GM12878 (cell line): ENCODE results near the gene GPR152. TPM values are rescaled to one million over a fixed set of nuclear protein-coding genes. Genes with fewer than 3 reads are reported as not detected.

ENCODE experiments used
- ATAC-seq: fragments of 200-7000 bp; cut with Tn5 transposase; 3 replicates; pipeline ENCODE4 v1.9.1; 2020; ENCODE audit warnings: mild to moderate bottlenecking, moderate library complexity
- BruUV-seq: library from RNA; stranded (reverse); fragments of 400-500 nt; replicated peaks from 2 replicates; lab custom pipeline; 2021; lab: Mats Ljungman, UMichigan
- CTCF ChIA-PET: fragments of 300-600 bp; sonication (Branson Sonifier 250); formaldehyde crosslinking; extraction: SDS; loops from one replicate; lab custom pipeline; 2021; ENCODE audit warnings: inconsistent platforms; lab: Yijun Ruan, JAX
- POLR2A ChIA-PET: fragments of 350-600 bp; formaldehyde crosslinking; extraction: SDS; loops from one replicate; lab custom pipeline; 2021; ENCODE audit warnings: inconsistent platforms; lab: Charles Lee
- RAD21 ChIA-PET: fragments of 300-600 bp; sonication (Branson Sonifier 250); formaldehyde crosslinking; loops from one replicate; lab custom pipeline; 2023; ENCODE audit warnings: antibody characterized with exemption; ENCODE audit not compliant: unreplicated experiment; lab: Charles Lee
- SMC1A ChIA-PET: fragments of 300-600 bp; sonication (Branson Sonifier 250); formaldehyde crosslinking; loops from one replicate; lab custom pipeline; 2023; ENCODE audit not compliant: unreplicated experiment, uncharacterized antibody; lab: Charles Lee
- DNase-seq: peaks from one replicate; pipeline ENCODE4 v3.0.0-alpha.2; 2011; ENCODE audit warnings: low read depth, low spot score
- FAIRE-seq: peaks from 3 replicates; lab custom pipeline; 2011; peaks lifted over from hg19 to GRCh38; lab: Jason Lieb, UNC
- H2AFZ ChIP-seq: 2 replicates; pipeline ENCODE4 v1.6.0; 2011; ENCODE audit warnings: low read depth, low read length, control low read depth; ENCODE audit not compliant: control insufficient read depth
- H3K27ac ChIP-seq: 2 replicates; pipeline ENCODE4 v1.5.1; 2011; ENCODE audit warnings: control low read depth; ENCODE audit not compliant: control insufficient read depth, insufficient read depth
- H3K27me3 ChIP-seq, 2 experiments: replicated peaks in 1 of 2; 2 replicates each; pipeline versions ENCODE4 v1.6.0 to v1.6.1; 2011; ENCODE audit warnings: low read length in 1 of 2; ENCODE audit not compliant: control insufficient read depth in 2 of 2, insufficient read depth in 2 of 2
- H3K36me3 ChIP-seq, 2 experiments: 2 replicates each; pipeline ENCODE4 v1.5.1; 2011; ENCODE audit warnings: low read length in 1 of 2; ENCODE audit not compliant: control insufficient read depth in 2 of 2, insufficient read depth in 2 of 2
- H3K4me1 ChIP-seq: 2 replicates; pipeline ENCODE4 v1.6.1; 2011; ENCODE audit warnings: mild to moderate bottlenecking, low read length, moderate library complexity, mixed read lengths; ENCODE audit not compliant: control insufficient read depth, insufficient read depth
- H3K4me2 ChIP-seq: 2 replicates; pipeline ENCODE4 v1.6.0; 2011; ENCODE audit warnings: control low read depth; ENCODE audit not compliant: control insufficient read depth, insufficient read depth
- H3K4me3 ChIP-seq: fragments of 200-600 bp; sonication (generic); 2 replicates; pipeline ENCODE4 v1.5.1; 2016
- H3K79me2 ChIP-seq: 2 replicates; pipeline ENCODE4 v1.6.0; 2011; ENCODE audit warnings: low read length; ENCODE audit not compliant: control insufficient read depth, insufficient read depth
- H3K9ac ChIP-seq: 2 replicates; pipeline ENCODE4 v1.8.0; 2011; ENCODE audit warnings: low read length, control low read depth, mixed read lengths; ENCODE audit not compliant: control insufficient read depth, insufficient read depth
- H3K9me3 ChIP-seq: replicated peaks from 3 replicates; pipeline ENCODE4 v1.5.1; 2011; ENCODE audit warnings: mild to moderate bottlenecking, low read length; ENCODE audit not compliant: control insufficient read depth, insufficient read depth
- H4K20me1 ChIP-seq: 2 replicates; pipeline ENCODE4 v1.6.0; 2011; ENCODE audit not compliant: control insufficient read depth, insufficient read depth
- BACH1 ChIP-seq: fragments of 450-650 bp; IDR thresholded peaks from 2 replicates; pipeline ENCODE4 v1.6.1; 2017; ENCODE audit warnings: mild to moderate bottlenecking, borderline replicate concordance
- BMI1 ChIP-seq: fragments of 450-650 bp; IDR thresholded peaks from 2 replicates; pipeline ENCODE4 v1.6.1; 2016; ENCODE audit warnings: mild to moderate bottlenecking, moderate library complexity, borderline replicate concordance
- CHD1 ChIP-seq: IDR thresholded peaks from 2 replicates; pipeline ENCODE4 v1.6.1; 2012; ENCODE audit warnings: low read depth, low read length, improper control_type of control experiment
- EED ChIP-seq: sonication (generic); IDR thresholded peaks from 2 replicates; pipeline ENCODE4 v1.6.1; 2016; ENCODE audit warnings: antibody characterized with exemption, low read depth
- EP300 ChIP-seq, 2 experiments: fragments of 150-350 bp in 1 of 2; IDR thresholded peaks; 2 replicates each; pipeline ENCODE4 v1.6.1; 2011 to 2012; ENCODE audit warnings: low read depth in 2 of 2, low read length in 2 of 2, borderline replicate concordance in 1 of 2, improper control_type of control experiment in 1 of 2, inconsistent platforms in 1 of 2; ENCODE audit not compliant: control insufficient read depth in 1 of 2
- ETV6 ChIP-seq, 2 experiments: fragments of 450-650 bp in 1 of 2; IDR thresholded peaks in 1 of 2; conservative IDR thresholded peaks in 1 of 2; 2 replicates each; pipeline ENCODE4 v1.6.1; 2014; ENCODE audit warnings: antibody characterized with exemption in 1 of 2, borderline replicate concordance in 1 of 2, low read depth in 1 of 2, mild to moderate bottlenecking in 1 of 2, moderate library complexity in 1 of 2
- GATAD2B ChIP-seq: fragments of 450-650 bp; conservative IDR thresholded peaks from 2 replicates; pipeline ENCODE4 v1.6.1; 2017; ENCODE audit warnings: low read depth, mild to moderate bottlenecking, moderate library complexity
- HCFC1 ChIP-seq: fragments of 150-350 bp; IDR thresholded peaks from 2 replicates; pipeline ENCODE4 v1.6.1; 2014; ENCODE audit warnings: low read length
- MEF2B ChIP-seq: fragments of 450-650 bp; IDR thresholded peaks from 2 replicates; pipeline ENCODE4 v1.6.1; 2018; ENCODE audit warnings: mild to moderate bottlenecking, moderate library complexity; ENCODE audit not compliant: partially characterized antibody, poor library complexity, severe bottlenecking
- MYB ChIP-seq: fragments of 150-350 bp; IDR thresholded peaks from 2 replicates; pipeline ENCODE4 v1.6.1; 2014; ENCODE audit warnings: mild to moderate bottlenecking, low read depth, low read length, borderline replicate concordance
- NBN ChIP-seq: fragments of 450-650 bp; IDR thresholded peaks from 2 replicates; pipeline ENCODE4 v1.6.1; 2016
- NR2F1 ChIP-seq: fragments of 450-650 bp; conservative IDR thresholded peaks from 2 replicates; pipeline ENCODE4 v1.6.1; 2017; ENCODE audit warnings: mild to moderate bottlenecking
- PAX5 ChIP-seq: IDR thresholded peaks from 2 replicates; pipeline ENCODE4 v1.6.1; 2011; ENCODE audit warnings: low read depth, low read length, borderline replicate concordance
- POU2F2 ChIP-seq: IDR thresholded peaks from 3 replicates; pipeline ENCODE4 v1.6.1; 2011; ENCODE audit warnings: low read depth, mild to moderate bottlenecking, low read length, borderline replicate concordance
- RUNX3 ChIP-seq: IDR thresholded peaks from 2 replicates; pipeline ENCODE4 v1.6.1; 2012; ENCODE audit warnings: low read length, inconsistent platforms
- SREBF1 ChIP-seq: IDR thresholded peaks from 2 replicates; pipeline ENCODE4 v1.6.1; 2012; ENCODE audit warnings: mild to moderate bottlenecking, low read length
- WGBS: methylation state at CpG from one replicate; pipeline ENCODE4 v1.1.6; 2016; ENCODE audit warnings: low lambda C conversion rate; ENCODE audit not compliant: insufficient replicate concordance, insufficient coverage; ENCODE audit errors: missing lambda C conversion rate; 5-methylcytosine and 5-hydroxymethylcytosine counted together
- in situ Hi-C: fragments of 300-500 bp; cut with MboI; formaldehyde crosslinking; loops from 9 replicates; pipeline ENCODE4 v1.14.3; 2018; ENCODE audit warnings: mixed read lengths
- intact Hi-C: fragments of 100-400 bp; cut with micrococcal nuclease; formaldehyde crosslinking; loops from one replicate; pipeline ENCODE4 v1.14.2; 2022; ENCODE audit not compliant: unreplicated experiment
- polyA plus RNA-seq, 11 experiments: library from polyadenylated mRNA; depleted of rRNA in 4 of 11; unstranded in 6 of 11; stranded (reverse) in 5 of 11; fragments of >200 nt; fragmentation: Nextera tagmentation in 4 of 11; fragmentation: Illumina TruSeq in 1 of 11; extraction: Ambion mirVana in 4 of 11; extraction: Trizol in 1 of 11; gene quantifications; 1 replicate in 1 of 11; 2 replicates in 10 of 11; pipeline versions ENCODE4 v1.2.1 to v1.2.3, GENCODE V29; 2011 to 2016; ENCODE audit warnings: inconsistent platforms in 2 of 11, missing spikeins in 2 of 11, low read depth in 1 of 11
- total RNA-seq, 4 experiments: library from RNA; depleted of rRNA in 3 of 4; stranded (reverse); fragments of >200 nt in 3 of 4; fragmentation: Illumina TruSeq in 1 of 4; extraction: Trizol in 1 of 4; gene quantifications; 2 replicates each; pipeline versions ENCODE4 v1.2.1 to v1.2.3, GENCODE V29; 2013 to 2021
- TF ChIP-seq, protein P1 (sequence below): IDR thresholded peaks from 2 replicates; pipeline ENCODE4 v1.6.1; 2012; ENCODE audit warnings: low read length, inconsistent platforms
- TF ChIP-seq, protein P2 (sequence below): fragments of 450-650 bp; IDR thresholded peaks from 2 replicates; pipeline ENCODE4 v1.6.1; 2017; ENCODE audit warnings: mild to moderate bottlenecking, low read depth, inconsistent platforms; ENCODE audit not compliant: poor library complexity, severe bottlenecking
- TF ChIP-seq, protein P3 (sequence below): fragments of 450-650 bp; IDR thresholded peaks from 2 replicates; pipeline ENCODE4 v1.6.1; 2018; ENCODE audit warnings: borderline replicate concordance, mild to moderate bottlenecking; ENCODE audit not compliant: partially characterized antibody

Gene GPR152
- total and polyA plus RNA-seq, 10 of the 15 experiments (the other 5 are each of a cell fraction or from before 2014, with no cell fraction given), result not detected

DNA sequence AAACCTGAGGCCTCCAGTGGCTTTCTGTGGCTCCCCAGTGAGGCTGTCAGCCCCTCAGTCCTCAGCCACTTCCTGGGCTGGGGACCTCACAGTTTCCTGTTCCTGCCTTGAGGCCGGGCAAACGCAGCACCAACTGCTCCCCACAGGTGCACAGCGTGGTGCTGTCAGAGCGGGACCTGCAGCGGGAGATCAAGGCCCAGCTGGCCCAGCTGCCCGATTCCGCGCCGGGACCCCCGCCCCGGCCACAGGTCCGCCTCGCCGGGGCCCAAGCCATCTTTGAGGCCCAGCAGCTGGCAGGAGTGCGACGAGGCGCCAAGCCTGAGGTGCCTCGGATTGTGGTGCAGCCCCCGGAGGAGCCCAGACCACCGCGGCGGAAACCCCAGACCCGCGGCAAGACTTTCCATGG, 43.3 kb downstream of the GPR152 start:
- H2AFZ ChIP-seq, result peak overlapping the region; percentile 26; the same call in 1 of the 2 replicates
- ChIA-PET CTCF (interaction anchor here (0.6 to 1.6 kb wide), 5 partner anchors 8 to 30 kb away, joined by 3 to 6 read pairs (median 3); no protein-coding TSS in a partner anchor), RAD21 (interaction anchor here (0.7 to 2.6 kb wide), 4 partner anchors 28 to 76 kb away, joined by 3 to 18 read pairs (median 3); partner anchors contain the start of gene PTPRCAP), SMC1A (interaction anchor here (1.3 to 3.1 kb wide), 2 partner anchors 28 to 60 kb away, joined by 3 to 11 read pairs; partner anchors contain the start of genes PTPRCAP and TMEM134), POLR2A (interaction anchor here (0.6 to 3.0 kb wide), 7 partner anchors 9 to 76 kb away, joined by 4 to 12 read pairs (median 6); partner anchors contain the start of genes PTPRCAP, RPS6KB2 and TMEM134)
- H4K20me1 ChIP-seq, result no peaks in the 10 kb centered on the region
- ATAC-seq, result peak; percentile 77
- DNase-seq, result no peak
- peak overlapping the region; percentile 84 for H3K27ac ChIP-seq
- WGBS, result 2% methylated on average over 23 of the region's 24 CpGs
- intact Hi-C loops (no loop called here), in situ Hi-C loops (no loop called here)
- peaks cover 61% of the 10 kb centered on the region for H3K4me1 ChIP-seq
- no TSS peak for BruUV-seq
- no peaks in the 10 kb centered on the region for H3K36me3 ChIP-seq
- H3K4me3 ChIP-seq, result peak overlapping the region; percentile 48; the same call in 1 of the 2 replicates
- no peaks in the 10 kb centered on the region for H3K27me3 ChIP-seq
- FAIRE-seq, result peak; percentile 92
- no peaks in the 10 kb centered on the region for H3K9me3 ChIP-seq
- peak overlapping the region; percentile 77 for H3K9ac ChIP-seq
- peak overlapping the region; percentile 93 for H3K4me2 ChIP-seq
- H3K79me2 ChIP-seq, result peaks cover 18% of the 10 kb centered on the region
- TF ChIP-seq MEF2B (no peak), NBN (no peak), RUNX3 (no peak), POU2F2 (no peak), SREBF1 (no peak), CHD1 (no peak), ETV6 (conservative IDR thresholded peaks at IDR 0.05 in 1 of 2, IDR thresholded peaks at IDR 0.05 in 1 of 2; ENCODE audit: borderline replicate concordance in 1 of 2, low read depth in 1 of 2) (peak in 1 of 2 experiments; percentile 80; a peak in 2 of 4 replicates), PAX5 (no peak), EED (0 out of 2 replicates have a peak, but pooled peaks have one; percentile 21), BACH1 (no peak), MYB (no peak), GATAD2B (0 out of 2 replicates have a peak, but pooled peaks have one; percentile 48), EP300 (IDR thresholded peaks at IDR 0.05; ENCODE audit: borderline replicate concordance in 1 of 2, control insufficient read depth in 1 of 2, low read depth in 2 of 2, low read length in 2 of 2) (no peak; a peak in 1 of 4 replicates), HCFC1 (no peak), NR2F1 (no peak), BMI1 (no peak)
- TF ChIP-seq, protein P1, sequence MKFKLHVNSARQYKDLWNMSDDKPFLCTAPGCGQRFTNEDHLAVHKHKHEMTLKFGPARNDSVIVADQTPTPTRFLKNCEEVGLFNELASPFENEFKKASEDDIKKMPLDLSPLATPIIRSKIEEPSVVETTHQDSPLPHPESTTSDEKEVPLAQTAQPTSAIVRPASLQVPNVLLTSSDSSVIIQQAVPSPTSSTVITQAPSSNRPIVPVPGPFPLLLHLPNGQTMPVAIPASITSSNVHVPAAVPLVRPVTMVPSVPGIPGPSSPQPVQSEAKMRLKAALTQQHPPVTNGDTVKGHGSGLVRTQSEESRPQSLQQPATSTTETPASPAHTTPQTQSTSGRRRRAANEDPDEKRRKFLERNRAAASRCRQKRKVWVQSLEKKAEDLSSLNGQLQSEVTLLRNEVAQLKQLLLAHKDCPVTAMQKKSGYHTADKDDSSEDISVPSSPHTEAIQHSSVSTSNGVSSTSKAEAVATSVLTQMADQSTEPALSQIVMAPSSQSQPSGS, result no peak
- TF ChIP-seq, protein P2, sequence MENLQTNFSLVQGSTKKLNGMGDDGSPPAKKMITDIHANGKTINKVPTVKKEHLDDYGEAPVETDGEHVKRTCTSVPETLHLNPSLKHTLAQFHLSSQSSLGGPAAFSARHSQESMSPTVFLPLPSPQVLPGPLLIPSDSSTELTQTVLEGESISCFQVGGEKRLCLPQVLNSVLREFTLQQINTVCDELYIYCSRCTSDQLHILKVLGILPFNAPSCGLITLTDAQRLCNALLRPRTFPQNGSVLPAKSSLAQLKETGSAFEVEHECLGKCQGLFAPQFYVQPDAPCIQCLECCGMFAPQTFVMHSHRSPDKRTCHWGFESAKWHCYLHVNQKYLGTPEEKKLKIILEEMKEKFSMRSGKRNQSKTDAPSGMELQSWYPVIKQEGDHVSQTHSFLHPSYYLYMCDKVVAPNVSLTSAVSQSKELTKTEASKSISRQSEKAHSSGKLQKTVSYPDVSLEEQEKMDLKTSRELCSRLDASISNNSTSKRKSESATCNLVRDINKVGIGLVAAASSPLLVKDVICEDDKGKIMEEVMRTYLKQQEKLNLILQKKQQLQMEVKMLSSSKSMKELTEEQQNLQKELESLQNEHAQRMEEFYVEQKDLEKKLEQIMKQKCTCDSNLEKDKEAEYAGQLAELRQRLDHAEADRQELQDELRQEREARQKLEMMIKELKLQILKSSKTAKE, result no peak
- TF ChIP-seq, protein P3, sequence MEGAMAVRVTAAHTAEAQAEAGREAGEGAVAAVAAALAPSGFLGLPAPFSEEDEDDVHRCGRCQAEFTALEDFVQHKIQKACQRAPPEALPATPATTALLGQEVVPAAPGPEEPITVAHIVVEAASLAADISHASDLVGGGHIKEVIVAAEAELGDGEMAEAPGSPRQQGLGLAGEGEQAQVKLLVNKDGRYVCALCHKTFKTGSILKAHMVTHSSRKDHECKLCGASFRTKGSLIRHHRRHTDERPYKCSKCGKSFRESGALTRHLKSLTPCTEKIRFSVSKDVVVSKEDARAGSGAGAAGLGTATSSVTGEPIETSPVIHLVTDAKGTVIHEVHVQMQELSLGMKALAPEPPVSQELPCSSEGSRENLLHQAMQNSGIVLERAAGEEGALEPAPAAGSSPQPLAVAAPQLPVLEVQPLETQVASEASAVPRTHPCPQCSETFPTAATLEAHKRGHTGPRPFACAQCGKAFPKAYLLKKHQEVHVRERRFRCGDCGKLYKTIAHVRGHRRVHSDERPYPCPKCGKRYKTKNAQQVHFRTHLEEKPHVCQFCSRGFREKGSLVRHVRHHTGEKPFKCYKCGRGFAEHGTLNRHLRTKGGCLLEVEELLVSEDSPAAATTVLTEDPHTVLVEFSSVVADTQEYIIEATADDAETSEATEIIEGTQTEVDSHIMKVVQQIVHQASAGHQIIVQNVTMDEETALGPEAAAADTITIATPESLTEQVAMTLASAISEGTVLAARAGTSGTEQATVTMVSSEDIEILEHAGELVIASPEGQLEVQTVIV, result no peak
